GM12875 (cell line): ENCODE data around the gene PPP1R9A.

Source experiments
- H3K4me3 ChIP-seq: one replicate; pipeline ENCODE4 v1.5.1; 2011; ENCODE audit warnings: low read depth, low read length, control low read depth
- CTCF ChIP-seq: IDR thresholded peaks from 2 replicates; pipeline ENCODE4 v1.5.1; 2011; ENCODE audit warnings: low read depth, mild to moderate bottlenecking, control low read depth, inconsistent platforms, low read length, moderate library complexity, borderline replicate concordance; ENCODE audit not compliant: insufficient read depth

Gene PPP1R9A

DNA sequence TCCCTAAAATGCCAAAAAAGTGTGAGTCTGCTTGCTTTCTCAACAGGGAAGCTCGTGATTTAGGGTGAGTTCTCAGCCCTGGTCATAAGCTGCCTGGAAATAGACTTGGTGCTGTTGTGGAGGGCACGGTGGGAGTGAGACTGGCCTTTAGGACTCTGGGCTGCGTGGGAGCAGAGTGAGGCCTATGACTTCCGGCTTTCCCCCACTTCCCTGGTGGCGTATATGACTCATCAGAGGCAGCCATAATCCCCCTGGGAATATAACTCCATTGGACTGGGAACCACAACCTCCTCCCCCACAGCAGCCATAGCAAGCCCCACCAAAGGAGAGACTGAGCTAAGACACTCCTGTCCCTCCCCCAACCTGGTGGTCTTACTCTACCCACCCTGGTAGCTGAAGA, 321.9 kb downstream of the PPP1R9A start:
- no peak for TF ChIP-seq CTCF
- no peak overlapping the region for H3K4me3 ChIP-seq

DNA sequence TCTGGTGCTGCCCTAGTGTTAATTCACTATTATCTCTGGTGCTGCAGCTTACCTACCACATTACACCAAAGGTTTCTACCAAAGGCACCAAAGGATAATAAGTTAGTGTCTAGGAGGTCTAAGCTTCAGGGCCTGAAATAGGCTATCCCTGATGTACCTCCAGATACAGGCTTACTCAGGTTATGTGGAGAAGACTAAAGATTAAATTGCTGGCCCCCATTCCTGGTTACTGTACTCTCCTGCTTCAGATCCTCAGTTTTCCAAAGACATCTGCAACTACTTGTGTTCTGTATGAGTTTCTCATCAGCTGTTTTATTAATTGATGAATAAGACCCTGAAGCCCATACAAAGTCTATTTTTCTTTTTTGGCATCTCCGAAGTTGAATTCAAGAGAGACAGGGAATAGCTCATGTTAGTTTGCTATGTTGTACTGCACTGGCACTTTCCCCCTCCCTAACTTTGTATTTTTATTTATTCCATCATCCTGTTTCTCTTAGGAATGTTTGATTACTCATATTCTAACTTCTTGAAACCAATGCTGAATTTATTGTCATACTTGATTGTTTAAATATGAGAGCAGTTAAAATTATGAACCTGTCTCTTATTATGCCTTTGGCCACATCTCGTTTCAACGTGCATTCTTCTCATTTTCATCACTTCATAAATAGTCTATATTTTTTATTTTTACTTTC, 331.0 kb downstream of the PPP1R9A start:
- TF ChIP-seq CTCF, result no peak
- no peak overlapping the region for H3K4me3 ChIP-seq

DNA sequence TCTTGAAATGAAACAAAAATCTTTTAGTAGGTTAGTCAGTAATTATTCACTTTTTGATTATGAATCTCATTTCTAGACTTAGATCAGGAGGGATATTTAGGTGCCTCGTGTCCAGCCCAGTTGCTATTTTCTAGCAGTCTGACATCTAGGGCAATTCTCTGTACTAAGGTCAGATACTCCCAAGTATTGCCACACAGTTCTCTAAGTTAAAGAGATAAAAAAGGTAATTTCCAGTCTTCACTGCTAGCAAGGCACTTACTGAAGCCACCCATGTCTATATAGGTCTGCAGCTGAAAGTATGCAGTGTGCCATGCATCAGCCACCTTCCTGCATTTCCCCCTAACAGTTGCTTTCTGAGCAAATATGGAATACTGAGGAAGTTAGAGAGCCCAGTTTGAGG, 333.5 kb downstream of the PPP1R9A start:
- H3K4me3 ChIP-seq, result no peak overlapping the region
- no peak for TF ChIP-seq CTCF

- TF ChIP-seq CTCF, result no peak
- no peak overlapping the region for H3K4me3 ChIP-seq
These were observed 334.9 kb downstream of the PPP1R9A start for GRCh38 chr7:95242266-95242665.

DNA sequence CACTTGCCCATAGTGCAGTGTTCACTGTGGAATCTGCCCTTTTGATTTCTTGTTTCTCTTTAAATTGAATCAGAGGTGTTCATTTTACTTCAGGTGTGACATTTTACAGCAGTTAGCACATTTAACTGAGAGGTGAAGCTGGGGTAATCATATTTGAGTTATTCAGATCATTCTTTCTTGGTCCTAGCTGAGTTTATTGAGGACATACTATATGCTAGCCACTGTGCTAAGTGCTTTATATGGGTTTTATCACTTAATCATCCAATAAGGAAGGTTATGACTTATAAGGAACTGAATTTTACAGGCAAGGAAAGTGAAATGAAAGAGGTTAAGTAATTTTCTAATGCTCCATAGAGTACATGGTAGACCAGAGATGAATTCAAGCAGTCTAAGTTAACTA, 337.2 kb downstream of the PPP1R9A start:
- H3K4me3 ChIP-seq, result no peak overlapping the region
- no peak for TF ChIP-seq CTCF

- no peak for TF ChIP-seq CTCF
- no peak overlapping the region for H3K4me3 ChIP-seq
These were observed 338.6 kb downstream of the PPP1R9A start for GRCh38 chr7:95245828-95246500.

- no peak overlapping the region for H3K4me3 ChIP-seq
- TF ChIP-seq CTCF, result peak; percentile 50
These were observed 339.5 kb downstream of the PPP1R9A start for GRCh38 chr7:95246831-95247370.
